OCI-LY3 (cell line): Measurements from ENCODE around the gene TSN.
"Not testable (repeated sequence)": the region's sequence is repeated elsewhere in the genome, so short reads cannot be mapped to it uniquely, and the experiment has no call there.

Source experiments
- H2AFZ ChIP-seq: fragments of 200-600, 300-600 bp; shearing (Covaris generic); 2 replicates; pipeline ENCODE4 v1.6.0; 2014; ENCODE audit warnings: antibody characterized with exemption, low read depth, low read length
- H3K27ac ChIP-seq: fragments of 200-600, 300-600 bp; sonication (generic); 2 replicates; pipeline ENCODE4 v1.5.1; 2014; ENCODE audit warnings: mild to moderate bottlenecking, low read length, moderate library complexity, mixed read lengths
- H3K27me3 ChIP-seq: fragments of 200-600, 300-600 bp; sonication (generic); 2 replicates; pipeline ENCODE4 v1.6.1; 2014; ENCODE audit warnings: low read depth, low read length, mixed read lengths
- H3K36me3 ChIP-seq: fragments of 200-600, 300-600 bp; sonication (generic); replicated peaks from 2 replicates; pipeline ENCODE3; 2014; ENCODE audit warnings: low read depth, low read length, mixed read lengths
- H3K4me1 ChIP-seq: fragments of 300-600, 200-600 bp; sonication (generic); 2 replicates; pipeline ENCODE4 v1.6.1; 2014; ENCODE audit warnings: low read length, mixed read lengths
- H3K4me2 ChIP-seq: fragments of 200-600, 300-600 bp; sonication (generic); 2 replicates; pipeline ENCODE4 v1.6.1; 2014; ENCODE audit warnings: low read length, mixed read lengths
- H3K4me3 ChIP-seq: fragments of 300-600, 200-600 bp; sonication (generic); 2 replicates; pipeline ENCODE4 v1.5.1; 2014; ENCODE audit warnings: antibody characterized with exemption, mild to moderate bottlenecking, low read length, moderate library complexity
- H3K79me2 ChIP-seq: fragments of 300-600, 200-600 bp; shearing (Covaris generic); 2 replicates; pipeline ENCODE4 v1.6.1; 2014; ENCODE audit warnings: mild to moderate bottlenecking, low read length, mixed read lengths
- H3K9ac ChIP-seq: fragments of 300-600, 200-600 bp; shearing (Covaris generic); 2 replicates; pipeline ENCODE4 v1.6.0; 2014; ENCODE audit warnings: mild to moderate bottlenecking, low read length, moderate library complexity
- H3K9me3 ChIP-seq: fragments of 200-600, 300-600 bp; shearing (Covaris generic); 2 replicates; pipeline ENCODE4 v1.6.1; 2014; ENCODE audit warnings: low read length, mixed read lengths; ENCODE audit not compliant: insufficient read depth
- H4K20me1 ChIP-seq: fragments of 200-600, 300-600 bp; sonication (generic); 2 replicates; pipeline ENCODE4 v1.6.1; 2016; ENCODE audit warnings: low read length, mixed read lengths; ENCODE audit not compliant: insufficient read depth
- CTCF ChIP-seq: fragments of 200-600, 300-600 bp; sonication (generic); IDR thresholded peaks from 2 replicates; pipeline ENCODE4 v1.5.1; 2014; ENCODE audit warnings: antibody characterized with exemption, low read length, low read depth
- EZH2phosphoT487 ChIP-seq: fragments of 200-600 bp; shearing (Covaris generic); IDR thresholded peaks from 2 replicates; pipeline ENCODE4 v1.6.1; 2018; ENCODE audit warnings: antibody characterized with exemption, mixed run types, low read depth

Gene TSN

GRCh38 chr2:121816797-121817196 lies 61.3 kb downstream of the TSN start:
- H2AFZ ChIP-seq, result 0 out of 2 replicates have a peak overlapping the region, but pooled peaks have one; percentile 11
- no peak overlapping the region for H3K4me3 ChIP-seq
- H3K4me1 ChIP-seq, result peaks cover 12% of the 10 kb centered on the region
- no peaks in the 10 kb centered on the region for H3K79me2 ChIP-seq
- no peak for TF ChIP-seq CTCF
- no peak for TF ChIP-seq EZH2phosphoT487
- H3K36me3 ChIP-seq, result no peaks in the 10 kb centered on the region
- no peaks in the 10 kb centered on the region for H4K20me1 ChIP-seq
- H3K4me2 ChIP-seq, result no peak overlapping the region
- no peaks in the 10 kb centered on the region for H3K27me3 ChIP-seq
- no peaks in the 10 kb centered on the region for H3K9me3 ChIP-seq
- H3K9ac ChIP-seq, result no peak overlapping the region
- no peak overlapping the region for H3K27ac ChIP-seq

GRCh38 chr2:121817304-121817703 lies 61.9 kb downstream of the TSN start:
- not testable (repeated sequence) for H2AFZ ChIP-seq, H3K4me2 ChIP-seq, H3K9ac ChIP-seq, H3K27me3 ChIP-seq, H3K9me3 ChIP-seq, H3K36me3 ChIP-seq, H3K79me2 ChIP-seq, H4K20me1 ChIP-seq, H3K4me3 ChIP-seq, H3K27ac ChIP-seq
- peaks cover 12% of the 10 kb centered on the region for H3K4me1 ChIP-seq
